H1 (cell line): ENCODE results near the gene NUDT1. TPM values are rescaled to one million over a fixed set of nuclear protein-coding genes. Genes with fewer than 3 reads are reported as not detected.

Source experiments
- CTCF ChIA-PET: fragments of 300-600 bp; sonication (Branson Sonifier 250); formaldehyde crosslinking; loops from one replicate; lab custom pipeline; 2021; ENCODE audit not compliant: partially characterized antibody; lab: Charles Lee
- POLR2A ChIA-PET: fragments of 300-600 bp; sonication (Branson Sonifier 250); formaldehyde crosslinking; loops from one replicate; lab custom pipeline; 2021; ENCODE audit warnings: inconsistent platforms; ENCODE audit not compliant: partially characterized antibody; lab: Charles Lee
- DNase-seq, 2 experiments: peaks; one replicate each; pipeline versions ENCODE4 v3.0.0 to v3.0.0-alpha.2; 2010 to 2022; ENCODE audit warnings: low spot score in 2 of 2, low read depth in 1 of 2, mixed read lengths in 1 of 2
- FAIRE-seq: peaks from 2 replicates; lab custom pipeline; 2011; peaks lifted over from hg19 to GRCh38; lab: Jason Lieb, UNC
- H2AFZ ChIP-seq: 2 replicates; pipeline ENCODE4 v1.8.1; 2012; ENCODE audit warnings: low read length, inconsistent platforms
- H2AK5ac ChIP-seq: 2 replicates; pipeline ENCODE4 v1.6.1; 2013; ENCODE audit warnings: low read depth, low read length
- H2BK120ac ChIP-seq: replicated peaks from 2 replicates; pipeline ENCODE3; 2013; ENCODE audit warnings: low read depth, low read length, inconsistent platforms
- H2BK12ac ChIP-seq: 2 replicates; pipeline ENCODE4 v1.6.1; 2013; ENCODE audit warnings: low read depth, low read length
- H2BK15ac ChIP-seq: 2 replicates; pipeline ENCODE4 v1.6.1; 2013; ENCODE audit warnings: low read length
- H2BK20ac ChIP-seq: 2 replicates; pipeline ENCODE4 v1.6.1; 2013; ENCODE audit warnings: low read length
- H2BK5ac ChIP-seq: 2 replicates; pipeline ENCODE4 v1.6.1; 2013; ENCODE audit warnings: low read depth, low read length
- H3K14ac ChIP-seq: 2 replicates; pipeline ENCODE4 v1.6.1; 2013; ENCODE audit warnings: inconsistent platforms; ENCODE audit not compliant: insufficient read length
- H3K18ac ChIP-seq: 2 replicates; pipeline ENCODE4 v1.6.1; 2013; ENCODE audit warnings: low read length; ENCODE audit errors: extremely low read depth
- H3K23ac ChIP-seq: 2 replicates; pipeline ENCODE4 v1.6.1; 2013; ENCODE audit warnings: inconsistent platforms; ENCODE audit not compliant: insufficient read length
- H3K23me2 ChIP-seq: 2 replicates; pipeline ENCODE4 v1.6.1; 2013; ENCODE audit warnings: low read depth, low read length
- H3K27ac ChIP-seq: 2 replicates; pipeline ENCODE4 v1.6.1; 2011; ENCODE audit warnings: low read depth, low read length, inconsistent platforms
- H3K27me3 ChIP-seq, 4 experiments: replicated peaks in 1 of 4; 1 replicate in 1 of 4; 2 replicates in 3 of 4; pipeline versions ENCODE4 v1.6.1 to v1.8.1; 2011 to 2013; ENCODE audit warnings: low read length in 3 of 4, mild to moderate bottlenecking in 3 of 4, inconsistent platforms in 2 of 4, mixed read lengths in 2 of 4, moderate library complexity in 1 of 4; ENCODE audit not compliant: control insufficient read depth in 3 of 4, insufficient read depth in 3 of 4; ENCODE audit errors: extremely low read depth in 1 of 4
- H3K36me3 ChIP-seq, 4 experiments: 2 replicates each; pipeline versions ENCODE4 v1.6.1 to v1.8.1; 2011 to 2013; ENCODE audit warnings: mild to moderate bottlenecking in 4 of 4, low read length in 3 of 4, moderate library complexity in 2 of 4, control low read depth in 1 of 4, inconsistent platforms in 1 of 4; ENCODE audit not compliant: insufficient read depth in 4 of 4, control insufficient read depth in 2 of 4
- H3K4ac ChIP-seq: replicated peaks from 2 replicates; pipeline ENCODE3; 2013; ENCODE audit warnings: low read length, low read depth, mixed read lengths, inconsistent platforms; ENCODE audit not compliant: insufficient read length
- H3K4me1 ChIP-seq, 4 experiments: replicated peaks in 1 of 4; 1 replicate in 1 of 4; 2 replicates in 3 of 4; pipeline versions ENCODE4 v1.6.1 to v1.8.1; 2011 to 2013; ENCODE audit warnings: low read length in 3 of 4, inconsistent platforms in 2 of 4, mixed read lengths in 1 of 4; ENCODE audit not compliant: insufficient read depth in 4 of 4, control insufficient read depth in 3 of 4
- H3K4me2 ChIP-seq, 2 experiments: 2 replicates each; pipeline versions ENCODE4 v1.6.1 to v1.8.1; 2011 to 2013; ENCODE audit warnings: low read depth in 2 of 2, low read length in 2 of 2, control low read depth in 1 of 2, inconsistent platforms in 1 of 2, mild to moderate bottlenecking in 1 of 2; ENCODE audit not compliant: insufficient read depth in 1 of 2
- H3K4me3 ChIP-seq, 4 experiments: fragments of 200-600, 300-600 bp in 1 of 4; sonication (generic), shearing (Covaris generic), sonication (Bioruptor Twin) in 1 of 4; 2 replicates each; pipeline versions ENCODE4 v1.5.1 to v1.8.1; 2011 to 2016; ENCODE audit warnings: low read length in 4 of 4, low read depth in 3 of 4, control low read depth in 2 of 4, inconsistent platforms in 2 of 4, mild to moderate bottlenecking in 2 of 4, mixed read lengths in 1 of 4, moderate library complexity in 1 of 4; ENCODE audit not compliant: insufficient read depth in 2 of 4; ENCODE audit errors: extremely low read depth in 1 of 4
- H3K56ac ChIP-seq: replicated peaks from 2 replicates; pipeline ENCODE3; 2013; ENCODE audit warnings: low read depth, mild to moderate bottlenecking, mixed read lengths, low read length, inconsistent platforms; ENCODE audit not compliant: insufficient read length
- H3K79me1 ChIP-seq: 2 replicates; pipeline ENCODE4 v1.6.1; 2013; ENCODE audit warnings: low read depth, low read length, control low read depth
- H3K79me2 ChIP-seq, 2 experiments: 2 replicates each; pipeline versions ENCODE4 v1.6.1 to v1.8.1; 2012 to 2013; ENCODE audit warnings: low read length in 2 of 2, mild to moderate bottlenecking in 2 of 2, inconsistent platforms in 1 of 2; ENCODE audit not compliant: insufficient read depth in 2 of 2, control insufficient read depth in 1 of 2
- H3K9ac ChIP-seq, 4 experiments: replicated peaks in 1 of 4; 1 replicate in 1 of 4; 2 replicates in 3 of 4; pipeline versions ENCODE4 v1.6.1 to v1.8.1; 2011 to 2013; ENCODE audit warnings: low read depth in 3 of 4, low read length in 3 of 4, control low read depth in 2 of 4, mild to moderate bottlenecking in 2 of 4, moderate library complexity in 2 of 4, inconsistent platforms in 1 of 4; ENCODE audit errors: extremely low read depth in 1 of 4
- H3K9me3 ChIP-seq, 2 experiments: 2 replicates each; pipeline versions ENCODE4 v1.6.1 to v1.8.1; 2012 to 2013; ENCODE audit warnings: mild to moderate bottlenecking in 2 of 2, moderate library complexity in 2 of 2, control low read depth in 1 of 2, inconsistent platforms in 1 of 2, low read depth in 1 of 2, low read length in 1 of 2, mixed read lengths in 1 of 2; ENCODE audit not compliant: insufficient read depth in 2 of 2
- H4K20me1 ChIP-seq, 2 experiments: replicated peaks in 1 of 2; 2 replicates each; pipeline versions ENCODE3 to v1.8.1; 2011 to 2013; ENCODE audit warnings: inconsistent platforms in 2 of 2, low read length in 2 of 2, mild to moderate bottlenecking in 1 of 2; ENCODE audit not compliant: insufficient read depth in 2 of 2, control insufficient read depth in 1 of 2
- H4K5ac ChIP-seq: 2 replicates; pipeline ENCODE4 v1.6.1; 2013; ENCODE audit warnings: low read length, low read depth, mixed read lengths, inconsistent platforms; ENCODE audit not compliant: insufficient read length
- H4K8ac ChIP-seq: 2 replicates; pipeline ENCODE4 v1.8.0; 2013; ENCODE audit warnings: mild to moderate bottlenecking, moderate library complexity, low read length, inconsistent platforms; ENCODE audit not compliant: insufficient read depth; ENCODE audit errors: extremely low read depth
- H4K91ac ChIP-seq: replicated peaks from 2 replicates; pipeline ENCODE3; 2013; ENCODE audit warnings: low read length, mixed read lengths, inconsistent platforms; ENCODE audit not compliant: insufficient read length
- BRCA1 ChIP-seq: IDR thresholded peaks from 2 replicates; pipeline ENCODE4 v1.6.1; 2012; ENCODE audit warnings: low read depth, low read length, improper control_type of control experiment
- PHF8 ChIP-seq: fragments of 200-600 bp; sonication (generic); conservative IDR thresholded peaks from 2 replicates; pipeline ENCODE4 v1.7.1; 2012; ENCODE audit warnings: low read depth, mild to moderate bottlenecking, inconsistent platforms, low read length, moderate library complexity
- RBBP5 ChIP-seq: IDR thresholded peaks from 2 replicates; pipeline ENCODE4 v1.7.1; 2012; ENCODE audit warnings: low read depth, mild to moderate bottlenecking, inconsistent platforms, low read length, moderate library complexity, borderline replicate concordance
- SIN3A ChIP-seq, 2 experiments: IDR thresholded peaks in 1 of 2; conservative IDR thresholded peaks in 1 of 2; 2 replicates each; pipeline ENCODE4 v1.6.1; 2011 to 2012; ENCODE audit warnings: low read length in 2 of 2, improper control_type of control experiment in 1 of 2, low read depth in 1 of 2, mild to moderate bottlenecking in 1 of 2
- SP1 ChIP-seq: IDR thresholded peaks from 2 replicates; pipeline ENCODE4 v1.6.1; 2011; ENCODE audit warnings: low read depth, low read length
- TEAD4 ChIP-seq: IDR thresholded peaks from 2 replicates; pipeline ENCODE4 v1.6.1; 2012; ENCODE audit warnings: low read depth, low read length, inconsistent platforms, mixed read lengths
- WGBS, 2 experiments: shearing (Covaris generic) in 1 of 2; methylation state at CpG; one replicate each; pipeline versions ENCODE4 v1.1.6 to v1.1.7; 2013 to 2015; ENCODE audit warnings: low lambda C conversion rate in 2 of 2, mixed read lengths in 2 of 2, inconsistent platforms in 1 of 2, low coverage in 1 of 2, missing lambda C conversion rate in 1 of 2; ENCODE audit not compliant: insufficient replicate concordance in 2 of 2, insufficient coverage in 1 of 2, insufficient read length in 1 of 2; ENCODE audit errors: extremely low coverage in 1 of 2, missing lambda C conversion rate in 1 of 2; 5-methylcytosine and 5-hydroxymethylcytosine counted together
- polyA plus RNA-seq, 7 experiments: library from polyadenylated mRNA; depleted of rRNA in 3 of 7; stranded (reverse) in 5 of 7; unstranded in 2 of 7; fragments of >200 nt in 5 of 7; fragments of 200-250 nt in 2 of 7; gene quantifications; 1 replicate in 5 of 7; 2 replicates in 1 of 7; 4 replicates in 1 of 7; pipeline versions ENCODE4 v1.2.1 to v1.2.3, GENCODE V29; 2011 to 2013; ENCODE audit warnings: missing spikeins in 2 of 7, mixed read lengths in 2 of 7
- total RNA-seq: library from RNA; stranded (reverse); fragmentation: NEBNext Ultra II Directional; extraction: Animal tissue kit (Norgen Biotek cat#: 25700); gene quantifications from 2 replicates; pipeline ENCODE4 v1.2.1, GENCODE V29; 2021

Gene NUDT1
- total and polyA plus RNA-seq, 2 of the 8 experiments (the other 6 are each of a cell fraction or from before 2014, with no cell fraction given) = 76.1 to 89.5 TPM

GRCh38 chr7:2232766-2233520, 9.1 kb upstream of the NUDT1 start, which contains the start of gene MAD1L1:
Gene MAD1L1, minus strand, starts transcription at chr7:2232945. Its CDS starts 2,812 bp downstream, at chr7:2230133.
- Histone ChIP-seq H2AFZ (0 out of 2 replicates have a peak within 1 kb of the TSS, but pooled peaks have one; percentile 51), H3K27me3 (no peaks in the 10 kb centered on the region), H2BK15ac (no peak within 1 kb of the TSS), H3K18ac (peak within 1 kb of the TSS; percentile 68), H3K56ac (peak within 1 kb of the TSS; percentile 62), H3K36me3 (peaks cover 16 to 44% (median 32%) of the 10 kb centered on the region in 4 experiments; a peak in 7 of 8 replicates), H3K79me1 (peaks cover 9% of the 10 kb centered on the region), H2AK5ac (no peak within 1 kb of the TSS), H3K4me3 (peak within 1 kb of the TSS; percentile 62 to 93 (median 82)), H2BK12ac (no peak within 1 kb of the TSS), H2BK20ac (no peak within 1 kb of the TSS), H3K9ac (peak within 1 kb of the TSS; percentile 65 to 93 (median 71)), H4K8ac (peak within 1 kb of the TSS; percentile 73; the same call in 1 of the 2 replicates), H3K9me3 (no peaks in the 10 kb centered on the region), H4K5ac (peak within 1 kb of the TSS; percentile 33), H2BK120ac (no peak within 1 kb of the TSS), H3K4me2 (peak within 1 kb of the TSS; percentile 60 to 91), H4K20me1 (peaks cover 3 to 11% of the 10 kb centered on the region in 2 experiments), H3K23ac (no peak within 1 kb of the TSS), H3K4ac (no peak within 1 kb of the TSS), H3K14ac (no peak within 1 kb of the TSS), H3K4me1 (peaks cover 0 to 2% (median 0%) of the 10 kb centered on the region in 4 experiments; a peak in 1 of 7 replicates), H4K91ac (peak within 1 kb of the TSS; percentile 84), H3K27ac (peak within 1 kb of the TSS; percentile 31; the same call in 1 of the 2 replicates), H2BK5ac (peak within 1 kb of the TSS; percentile 71; the same call in 1 of the 2 replicates), H3K79me2 (peaks cover 8 to 34% of the 10 kb centered on the region in 2 experiments), H3K23me2 (peaks cover 8% of the 10 kb centered on the region; the same call in 1 of the 2 replicates)
- WGBS, 2 experiments = 3% methylated on average over 23 of the region's 63 CpGs; no CpG with 5 or more reads in 1 of the 2 experiments
- DNase-seq = peak in 1 of 2 experiments; percentile 94
- FAIRE-seq = no peak
- POLR2A ChIA-PET = interaction anchor here (0.9 to 4.5 kb wide), 15 partner anchors 8 to 399 kb away, joined by 3 to 36 read pairs (median 3); partner anchors contain the start of genes MRM2, NUDT1 and SNX8
- CTCF ChIA-PET = interaction anchor here (1.0 to 1.8 kb wide), 4 partner anchors 17 to 147 kb away, joined by 3 to 5 read pairs (median 4); no protein-coding TSS in a partner anchor
- TF ChIP-seq TEAD4 = no peak
- no peak for TF ChIP-seq SP1
- peak; percentile 95 for TF ChIP-seq BRCA1
- TF ChIP-seq SIN3A (conservative IDR thresholded peaks at IDR 0.05 in 1 of 2, IDR thresholded peaks at IDR 0.05 in 1 of 2; ENCODE audit: low read depth in 1 of 2, low read length in 2 of 2) = peak in 1 of 2 experiments; percentile 2; a peak in 2 of 4 replicates
- TF ChIP-seq RBBP5 = peak; percentile 65; the same call in 1 of the 2 replicates
- peak; percentile 91 for TF ChIP-seq PHF8
